ENCODE results near the gene AGTPBP1. TPM values are rescaled to one million over a fixed set of nuclear protein-coding genes. Genes with fewer than 3 reads are reported as not detected.

AGTPBP1 gene
- total RNA-seq, 1 donor from 2014 or later = 25.1 TPM

- TF ChIP-seq, protein P1, sequence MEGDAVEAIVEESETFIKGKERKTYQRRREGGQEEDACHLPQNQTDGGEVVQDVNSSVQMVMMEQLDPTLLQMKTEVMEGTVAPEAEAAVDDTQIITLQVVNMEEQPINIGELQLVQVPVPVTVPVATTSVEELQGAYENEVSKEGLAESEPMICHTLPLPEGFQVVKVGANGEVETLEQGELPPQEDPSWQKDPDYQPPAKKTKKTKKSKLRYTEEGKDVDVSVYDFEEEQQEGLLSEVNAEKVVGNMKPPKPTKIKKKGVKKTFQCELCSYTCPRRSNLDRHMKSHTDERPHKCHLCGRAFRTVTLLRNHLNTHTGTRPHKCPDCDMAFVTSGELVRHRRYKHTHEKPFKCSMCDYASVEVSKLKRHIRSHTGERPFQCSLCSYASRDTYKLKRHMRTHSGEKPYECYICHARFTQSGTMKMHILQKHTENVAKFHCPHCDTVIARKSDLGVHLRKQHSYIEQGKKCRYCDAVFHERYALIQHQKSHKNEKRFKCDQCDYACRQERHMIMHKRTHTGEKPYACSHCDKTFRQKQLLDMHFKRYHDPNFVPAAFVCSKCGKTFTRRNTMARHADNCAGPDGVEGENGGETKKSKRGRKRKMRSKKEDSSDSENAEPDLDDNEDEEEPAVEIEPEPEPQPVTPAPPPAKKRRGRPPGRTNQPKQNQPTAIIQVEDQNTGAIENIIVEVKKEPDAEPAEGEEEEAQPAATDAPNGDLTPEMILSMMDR (IDR thresholded peaks at IDR 0.05) = no peak
- Mint-ChIP-seq H3K36me3 (ENCODE audit: low read depth) (peaks cover 7% of the 10 kb centered on the region), H3K4me3 (ENCODE audit: unreplicated experiment) (no peak overlapping the region), H3K27me3 (ENCODE audit: low read depth) (no peaks in the 10 kb centered on the region), H3K27ac (ENCODE audit: unreplicated experiment) (no peak overlapping the region), H3K9me3 (ENCODE audit: low read depth) (peaks cover 8% of the 10 kb centered on the region), H3K4me1 (ENCODE audit: low read depth) (peaks cover 5% of the 10 kb centered on the region)
- no peak for DNase-seq (ENCODE audit: low spot score)
Measured at GRCh38 chr9:85605905-85606304, 135.8 kb downstream of the AGTPBP1 start.

DNA sequence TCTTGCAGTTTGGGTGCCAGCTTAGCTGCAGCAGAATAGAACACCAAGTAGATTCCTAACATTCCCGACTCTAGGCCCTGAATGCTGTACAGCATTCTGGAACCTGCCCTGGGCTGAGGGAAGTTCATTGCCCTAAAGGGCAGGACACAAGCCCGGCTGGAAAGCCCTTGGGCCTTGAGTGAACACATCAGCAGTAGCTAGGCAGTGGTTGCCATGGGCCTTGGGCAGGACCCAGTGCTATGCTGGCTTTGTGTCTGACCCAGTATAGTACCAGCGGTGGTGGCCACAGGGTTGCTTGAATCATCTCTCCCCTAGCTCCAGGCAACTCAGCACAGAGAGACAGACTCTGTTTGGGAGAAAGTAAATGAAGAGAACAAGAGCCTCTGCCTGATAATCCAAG, 137.8 kb downstream of the AGTPBP1 start:
- Mint-ChIP-seq H3K27ac (ENCODE audit: unreplicated experiment) (no peak overlapping the region), H3K4me1 (ENCODE audit: low read depth) (peaks cover 17% of the 10 kb centered on the region), H3K36me3 (ENCODE audit: low read depth) (peaks cover 7% of the 10 kb centered on the region), H3K27me3 (ENCODE audit: low read depth) (no peaks in the 10 kb centered on the region), H3K9me3 (ENCODE audit: low read depth) (peaks cover 8% of the 10 kb centered on the region), H3K4me3 (ENCODE audit: unreplicated experiment) (no peak overlapping the region)
- DNase-seq (ENCODE audit: low spot score) = no peak
- TF ChIP-seq, protein P1 (IDR thresholded peaks at IDR 0.05) = no peak

GRCh38 chr9:85602742-85603141, 139.0 kb downstream of the AGTPBP1 start:
- peaks cover 7% of the 10 kb centered on the region for H3K36me3 Mint-ChIP-seq (ENCODE audit: low read depth)
- H3K9me3 Mint-ChIP-seq (ENCODE audit: low read depth) = peaks cover 8% of the 10 kb centered on the region
- no peak overlapping the region for H3K4me3 Mint-ChIP-seq (ENCODE audit: unreplicated experiment)
- H3K27me3 Mint-ChIP-seq (ENCODE audit: low read depth) = no peaks in the 10 kb centered on the region
- peaks cover 17% of the 10 kb centered on the region for H3K4me1 Mint-ChIP-seq (ENCODE audit: low read depth)
- DNase-seq (ENCODE audit: low spot score) = no peak
- no peak overlapping the region for H3K27ac Mint-ChIP-seq (ENCODE audit: unreplicated experiment)
- TF ChIP-seq, protein P1 (IDR thresholded peaks at IDR 0.05) = no peak

DNA sequence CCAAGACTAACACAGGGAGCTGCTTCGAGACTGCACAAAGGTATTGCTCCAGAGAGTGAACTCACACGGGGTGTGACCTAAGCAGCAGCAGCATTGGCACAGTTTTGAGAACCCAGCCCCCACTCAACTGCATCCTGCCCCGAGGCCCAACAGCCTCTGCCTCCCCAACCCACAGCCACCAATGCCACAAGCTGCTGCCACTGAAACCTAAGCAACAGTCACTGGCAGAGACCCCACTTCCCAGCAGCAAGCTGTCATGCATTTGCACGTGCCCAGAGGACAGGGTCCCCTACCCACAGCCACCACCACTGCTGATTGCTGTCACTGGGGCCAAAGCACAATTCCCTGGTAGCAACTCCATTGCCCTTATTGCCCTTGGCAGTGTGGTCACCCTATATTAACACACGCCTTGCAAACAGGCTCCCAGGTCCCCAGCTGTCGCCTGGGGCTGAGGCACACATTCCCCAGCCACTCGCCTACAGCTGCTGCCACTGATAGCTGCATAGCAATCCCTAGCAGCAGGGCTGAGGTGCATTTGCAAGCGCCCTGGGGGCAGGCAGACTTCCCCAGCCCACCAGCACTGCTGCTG, 141.0 kb downstream of the AGTPBP1 start:
- DNase-seq (ENCODE audit: low spot score) = no peak
- TF ChIP-seq, protein P1 (IDR thresholded peaks at IDR 0.05) = no peak
- Mint-ChIP-seq H3K27me3 (ENCODE audit: low read depth) (no peaks in the 10 kb centered on the region), H3K4me1 (ENCODE audit: low read depth) (peaks cover 17% of the 10 kb centered on the region), H3K27ac (ENCODE audit: unreplicated experiment) (no peak overlapping the region), H3K36me3 (ENCODE audit: low read depth) (peaks cover 8% of the 10 kb centered on the region), H3K9me3 (ENCODE audit: low read depth) (peaks cover 8% of the 10 kb centered on the region), H3K4me3 (ENCODE audit: unreplicated experiment) (no peak overlapping the region)

DNA sequence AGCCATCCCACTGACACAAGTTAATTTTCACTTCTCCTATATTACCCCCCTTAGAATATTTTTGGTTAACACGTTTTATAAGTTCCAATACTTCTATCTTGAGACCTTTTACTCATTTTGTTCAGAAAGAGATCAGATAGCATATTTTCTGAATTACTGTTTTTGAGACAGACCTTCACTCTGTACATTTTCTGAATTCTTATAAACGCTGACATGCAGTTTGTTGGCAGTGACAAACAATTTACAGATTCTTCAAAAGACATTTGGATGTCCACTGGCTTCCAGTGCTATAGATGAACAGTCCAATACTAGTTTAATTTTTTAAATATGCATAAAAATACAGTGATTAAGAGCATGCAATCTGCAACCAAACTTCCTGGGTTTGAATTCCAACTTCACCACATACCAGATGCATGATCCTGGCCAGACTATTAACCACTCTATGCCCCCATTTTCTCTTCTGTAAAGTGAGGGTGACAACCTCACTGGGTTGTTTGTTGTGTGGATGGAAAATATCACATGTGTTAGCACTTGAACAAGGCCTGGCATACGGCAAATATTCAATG, 142.1 kb downstream of the AGTPBP1 start:
- H3K36me3 Mint-ChIP-seq (ENCODE audit: low read depth) = peaks cover 8% of the 10 kb centered on the region

More for the DNA sequence above, 142.1 kb downstream of the AGTPBP1 start:
- peaks cover 8% of the 10 kb centered on the region for H3K9me3 Mint-ChIP-seq (ENCODE audit: low read depth)
- H3K4me3 Mint-ChIP-seq (ENCODE audit: unreplicated experiment) = no peak overlapping the region
- TF ChIP-seq, protein P1 (IDR thresholded peaks at IDR 0.05) = no peak
- no peak overlapping the region for H3K27ac Mint-ChIP-seq (ENCODE audit: unreplicated experiment)
- H3K4me1 Mint-ChIP-seq (ENCODE audit: low read depth) = peaks cover 17% of the 10 kb centered on the region
- no peak for DNase-seq (ENCODE audit: low spot score)
- H3K27me3 Mint-ChIP-seq (ENCODE audit: low read depth) = no peaks in the 10 kb centered on the region

Data from chondrocyte (in vitro differentiated cells).